ENCODE measurements around the gene FBXO46. TPM values are rescaled to one million over a fixed set of nuclear protein-coding genes. Genes with fewer than 3 reads are reported as not detected.

The FBXO46 gene
- total and polyA plus RNA-seq, 2 donors (not counting 3 experiments of a cell fraction or from before 2014, with no cell fraction given) = 7.7 to 21.2 TPM

DNA sequence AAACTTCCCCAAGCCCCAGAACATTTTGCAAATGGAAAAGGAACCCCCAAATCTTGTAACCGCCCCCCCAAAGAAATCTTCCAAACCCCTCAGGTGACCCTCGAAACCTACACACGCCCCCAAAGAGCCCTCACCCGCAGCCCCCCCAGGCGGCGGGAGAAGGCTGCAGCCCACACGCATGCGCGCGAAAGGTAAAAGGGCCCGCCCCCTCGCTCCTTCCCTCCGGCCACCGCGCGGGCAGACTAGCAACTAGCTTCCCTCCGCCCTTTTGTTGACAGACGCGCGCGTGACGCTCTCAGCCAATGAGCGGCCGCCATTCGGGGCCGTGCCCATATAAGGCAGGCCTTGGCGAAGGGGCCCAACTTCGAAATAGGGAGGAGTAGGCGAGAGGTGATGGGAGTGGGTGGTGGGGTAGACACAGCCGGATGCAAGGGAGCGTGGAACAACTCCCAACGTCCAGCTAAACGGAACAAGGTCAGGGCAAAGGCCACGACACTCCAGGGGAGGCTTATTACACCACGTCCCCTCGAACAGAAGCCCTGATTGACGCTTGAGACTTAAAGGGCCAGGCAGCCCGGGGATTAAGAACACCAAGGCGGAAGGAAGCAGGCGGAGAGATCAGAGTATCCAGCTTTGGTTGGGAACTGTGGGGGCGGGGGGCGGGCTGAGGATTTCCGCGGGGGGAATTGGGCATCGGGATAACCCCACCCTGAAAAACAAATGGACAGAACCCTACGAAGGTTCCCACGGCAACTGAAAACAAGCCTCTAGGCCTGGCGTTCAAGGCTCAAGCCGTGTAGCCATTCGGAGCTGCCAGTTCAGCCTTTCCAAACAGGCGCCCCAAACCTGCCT lies 13.3 kb downstream of the FBXO46 start:
- Histone ChIP-seq H3K27me3 (ENCODE audit: control insufficient read depth in 2 of 2, insufficient read depth in 2 of 2, low read length in 2 of 2) (no peaks in the 10 kb centered on the region), H3K79me2 (ENCODE audit: control insufficient read depth, insufficient read depth, low read length) (peaks cover 25% of the 10 kb centered on the region), H3K4me1 (ENCODE audit: control insufficient read depth, extremely low read depth, insufficient read depth, low read length) (peaks cover 20% of the 10 kb centered on the region), H2AFZ (ENCODE audit: low read depth, low read length) (peak overlapping the region; percentile 54), H3K27ac (ENCODE audit: insufficient read depth, low read depth, low read length) (peak overlapping the region; percentile 43), H3K4me3 (replicated peaks in 1 of 3; ENCODE audit: insufficient read depth in 1 of 3, low read depth in 1 of 3, low read length in 3 of 3) (peak overlapping the region; percentile 54 to 93 (median 61)), H3K9me1 (replicated peaks; ENCODE audit: control insufficient read depth, extremely low read depth, insufficient read depth, low read length) (no peaks in the 10 kb centered on the region), H3K36me3 (ENCODE audit: control insufficient read depth in 2 of 2, extremely low read depth in 1 of 2, insufficient read depth in 2 of 2, low read length in 2 of 2) (peaks cover 0 to 9% of the 10 kb centered on the region in 2 experiments), H3K9me3 (replicated peaks; ENCODE audit: control insufficient read depth, insufficient read depth, low read length) (no peaks in the 10 kb centered on the region), H4K20me1 (replicated peaks; ENCODE audit: control insufficient read depth, extremely low read depth, insufficient read depth, low read length) (no peaks in the 10 kb centered on the region), H3K9ac (replicated peaks; ENCODE audit: extremely low read depth, insufficient read depth, low read length) (peak overlapping the region; percentile 76), H3K4me2 (ENCODE audit: insufficient read depth, low read length) (peak overlapping the region; percentile 98)
- TF ChIP-seq POLR2AphosphoS5 (IDR thresholded peaks at IDR 0.05; ENCODE audit: insufficient read depth, low read depth, low read length) = peak; percentile 85
- TF ChIP-seq CTCF (IDR thresholded peaks at IDR 0.05; ENCODE audit: extremely low read depth in 1 of 2, insufficient read depth in 1 of 2, low read depth in 1 of 2, low read length in 2 of 2) = peak in 1 of 2 donors; percentile 33
- no peak for TF ChIP-seq POLR2A (IDR thresholded peaks at IDR 0.05; ENCODE audit: low read depth, low read length)
- no peak for TF ChIP-seq EZH2 (IDR thresholded peaks at IDR 0.05; ENCODE audit: borderline replicate concordance, low read depth, low read length, severe bottlenecking)
- TF ChIP-seq, protein P1, sequence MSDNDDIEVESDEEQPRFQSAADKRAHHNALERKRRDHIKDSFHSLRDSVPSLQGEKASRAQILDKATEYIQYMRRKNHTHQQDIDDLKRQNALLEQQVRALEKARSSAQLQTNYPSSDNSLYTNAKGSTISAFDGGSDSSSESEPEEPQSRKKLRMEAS (IDR thresholded peaks at IDR 0.05; ENCODE audit: insufficient read depth, insufficient read length) = peak; percentile 84
- peak; percentile 4 for TF ChIP-seq FOS (IDR thresholded peaks at IDR 0.05; ENCODE audit: borderline replicate concordance, insufficient read depth, low read length)
- DNase-seq (ENCODE audit: low read depth, low spot score) = peak; percentile 100
- dilution Hi-C loops (cut with MboI; ENCODE audit: extremely low pct_ligation_motif_present, low sequenced_read_pairs) (no loop called here), intact Hi-C loops (cut with micrococcal nuclease) (loop anchor here (1.0 kb wide), 2 partner anchors 25 to 52 kb away; partner anchors contain the start of genes QPCTL and SIX5)
- ChIA-PET CTCF (interaction anchor here (0.6 to 3.7 kb wide), 16 partner anchors 12 to 278 kb away, joined by 3 to 51 read pairs (median 4); partner anchors contain the start of genes DMPK, DMWD, FBXO46 and QPCTL), POLR2A (interaction anchor here (0.6 to 2.2 kb wide), 7 partner anchors 10 to 151 kb away, joined by 3 to 24 read pairs (median 4); partner anchors contain the start of genes FBXO46, QPCTL, SIX5 and SNRPD2)
- peak; percentile 96 for FAIRE-seq
- BruUV-seq (replicated peaks) = TSS peak; percentile 86

Measured in endothelial cell of umbilical vein (primary cell).